Activated CD4-positive, alpha-beta T cell treated with anti-CD3 and anti-CD28 coated beads for 1 hour (primary cell): ENCODE data around the gene ADPRH.

Experiments used
- DNase-seq: peaks from one replicate; pipeline ENCODE4 v3.0.0-alpha.2; 2020

The ADPRH gene

GRCh38 chr3:119598410-119599098 lies 19.3 kb downstream of the ADPRH start:
- DNase-seq: no peak

- DNase-seq: no peak
These were observed 20.4 kb downstream of the ADPRH start for GRCh38 chr3:119599558-119600174.

DNA sequence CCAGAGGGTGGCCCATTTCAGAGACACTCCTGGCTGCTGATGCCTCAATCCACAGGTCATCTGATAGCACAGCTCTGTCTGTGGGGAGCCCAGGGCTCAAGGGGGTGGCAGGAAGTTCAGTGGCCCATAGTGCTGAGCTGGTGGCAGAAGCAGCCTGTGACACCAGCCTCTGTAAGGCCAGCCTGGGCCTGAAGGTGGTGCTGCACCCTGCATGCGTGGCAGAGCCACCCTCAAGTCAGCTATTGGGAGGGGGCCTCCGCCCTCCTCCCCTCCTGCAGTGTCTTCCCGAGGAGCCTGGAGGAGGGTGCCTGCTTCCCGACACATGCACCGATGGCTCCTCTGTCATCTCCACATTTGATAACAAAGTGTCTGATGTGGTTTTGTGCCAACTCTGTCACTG lies 21.4 kb downstream of the ADPRH start:
- DNase-seq: no peak

DNA sequence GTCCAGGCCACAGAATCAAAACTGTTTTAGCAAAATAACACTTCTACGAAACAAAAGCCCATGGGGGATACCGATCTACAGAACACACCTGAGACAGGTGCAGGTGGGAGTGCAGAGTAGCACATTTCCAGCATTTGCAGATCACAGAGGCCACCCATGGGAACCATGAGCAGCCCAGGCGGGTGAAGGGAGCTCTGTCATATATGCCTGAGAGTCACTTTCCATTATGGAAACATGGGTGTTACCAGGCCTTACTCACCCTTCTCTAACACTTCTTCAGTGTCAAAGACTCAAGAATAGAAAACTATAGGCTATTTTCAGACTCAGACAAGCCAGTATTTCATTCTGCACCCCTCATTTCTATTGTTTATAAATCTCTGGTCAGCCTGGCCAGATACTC lies 21.9 kb downstream of the ADPRH start:
- no peak for DNase-seq

DNA sequence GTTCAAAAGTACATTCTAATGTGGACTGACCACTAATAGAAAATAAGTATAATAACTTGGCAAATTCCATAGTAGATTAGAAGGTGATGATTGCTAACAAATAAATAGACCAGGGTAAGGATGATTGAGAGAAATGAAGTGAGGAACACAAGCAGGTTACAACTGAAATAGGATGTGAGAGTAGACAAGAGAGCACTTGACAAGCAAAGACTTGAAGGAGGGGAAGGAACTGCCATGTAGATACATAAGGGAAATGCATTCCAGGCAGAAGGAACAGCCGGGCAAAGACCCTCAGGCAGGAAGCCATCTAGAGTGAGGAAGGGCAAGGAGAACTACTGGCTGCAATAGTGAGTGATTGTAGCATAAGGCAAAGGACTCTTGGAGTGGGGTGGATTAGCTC lies 23.4 kb downstream of the ADPRH start:
- no peak for DNase-seq

DNA sequence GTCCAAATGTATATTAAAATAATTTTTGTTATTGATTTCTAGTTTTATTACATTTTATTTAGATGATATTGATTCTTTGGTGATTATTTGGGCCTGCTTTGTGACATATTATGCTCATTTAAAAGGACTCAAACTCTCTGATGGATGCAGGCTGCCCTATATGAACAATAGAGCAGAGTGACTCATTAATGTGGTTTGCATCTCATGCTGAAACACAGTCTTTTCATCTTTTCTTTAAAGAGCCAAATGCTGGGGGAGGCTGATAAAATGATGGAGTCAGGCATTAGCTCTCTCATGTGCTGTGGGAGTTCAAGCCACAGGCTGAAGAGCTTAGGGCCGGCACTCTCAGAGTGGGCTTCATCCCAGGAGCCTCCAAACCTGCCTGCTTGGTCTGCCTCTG lies 25.6 kb downstream of the ADPRH start:
- no peak for DNase-seq

DNA sequence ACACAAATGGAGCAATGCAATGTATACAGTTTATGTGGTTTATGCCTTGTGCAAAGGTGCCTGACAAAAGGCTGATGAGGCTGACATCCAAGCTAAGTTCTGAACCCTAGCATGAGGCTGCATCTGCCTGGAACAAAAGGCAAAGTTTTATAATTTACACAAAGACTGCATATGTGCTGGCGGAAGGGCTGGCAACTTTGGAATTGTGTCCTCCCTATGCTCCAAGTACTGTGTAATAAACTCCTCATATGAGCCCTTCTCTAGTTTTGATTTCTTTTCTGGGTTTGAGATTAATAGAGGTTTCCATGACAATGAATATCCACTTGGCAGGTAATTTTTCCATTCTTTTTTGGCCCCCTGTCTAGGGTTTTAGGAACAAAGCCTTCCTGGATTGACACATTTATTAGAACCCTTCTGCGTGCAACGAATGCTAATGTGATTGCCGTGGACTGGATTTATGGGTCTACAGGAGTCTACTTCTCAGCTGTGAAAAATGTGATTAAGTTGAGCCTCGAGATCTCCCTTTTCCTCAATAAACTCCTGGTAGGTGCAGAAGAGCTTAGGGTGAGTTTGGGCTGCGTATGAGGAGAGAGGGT lies 29.2 kb downstream of the ADPRH start:
- DNase-seq: no peak

GRCh38 chr3:119609301-119609700 lies 30.0 kb downstream of the ADPRH start:
- no peak for DNase-seq

GRCh38 chr3:119611664-119612063 lies 32.4 kb downstream of the ADPRH start:
- DNase-seq: no peak

- no peak for DNase-seq
These were observed 33.9 kb downstream of the ADPRH start for GRCh38 chr3:119613201-119613600.

GRCh38 chr3:119613872-119614271 lies 34.6 kb downstream of the ADPRH start:
- no peak for DNase-seq

DNA sequence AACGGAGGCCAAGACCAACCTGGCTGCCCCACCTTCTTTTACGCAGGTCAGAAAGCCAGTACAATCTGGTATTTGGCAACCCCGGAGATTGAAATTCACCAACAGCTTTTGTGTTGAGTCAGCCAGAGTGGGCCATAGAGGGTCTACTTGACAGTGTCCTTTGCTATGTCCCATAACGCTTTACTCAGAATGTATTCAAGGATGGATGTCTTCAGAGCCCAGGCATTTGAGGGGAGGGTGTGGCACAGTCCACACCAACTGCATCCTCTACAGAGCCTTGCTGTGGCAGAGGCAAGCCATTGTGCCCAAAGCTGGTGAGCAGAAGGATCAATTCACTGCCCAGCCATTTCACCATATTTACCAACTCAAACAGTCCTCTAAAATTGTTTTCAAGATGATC lies 36.8 kb downstream of the ADPRH start:
- no peak for DNase-seq

GRCh38 chr3:119619094-119619493 lies 39.8 kb downstream of the ADPRH start:
- DNase-seq: no peak

- no peak for DNase-seq
These were observed 41.6 kb downstream of the ADPRH start for GRCh38 chr3:119620899-119621298.

DNA sequence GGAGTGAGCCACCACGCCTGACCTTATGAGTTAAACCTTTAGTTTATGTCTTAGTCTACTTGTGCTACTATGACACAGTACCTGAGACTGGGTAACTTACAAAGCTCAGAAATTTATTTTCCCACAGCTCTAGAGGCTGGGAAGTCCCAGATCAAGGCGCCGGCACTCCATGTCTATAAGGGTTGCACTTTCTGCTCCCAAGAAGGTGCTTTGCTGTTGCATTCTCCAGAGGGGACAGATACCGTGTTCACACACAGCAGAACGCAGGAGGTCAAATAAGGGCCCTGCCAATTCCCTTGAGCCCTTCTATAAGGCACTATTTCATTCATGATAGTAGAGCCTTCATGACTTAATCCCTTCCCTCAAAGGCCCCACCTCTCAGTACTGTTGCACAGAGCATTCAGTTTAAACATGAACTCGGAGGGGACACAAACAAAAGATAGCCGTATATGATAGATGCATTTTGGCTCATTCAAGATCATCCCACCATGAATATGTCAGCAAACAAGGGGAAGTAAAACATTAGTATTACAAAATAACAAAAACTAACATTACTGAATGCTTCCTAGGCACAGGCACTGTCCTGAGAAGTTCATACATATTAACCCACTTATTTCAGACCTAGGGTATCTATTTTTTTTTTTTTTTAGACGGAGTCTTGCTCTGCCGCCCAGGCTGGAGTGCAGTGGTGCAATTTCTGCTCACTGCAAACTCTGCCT lies 44.9 kb downstream of the ADPRH start:
- DNase-seq: no peak

DNA sequence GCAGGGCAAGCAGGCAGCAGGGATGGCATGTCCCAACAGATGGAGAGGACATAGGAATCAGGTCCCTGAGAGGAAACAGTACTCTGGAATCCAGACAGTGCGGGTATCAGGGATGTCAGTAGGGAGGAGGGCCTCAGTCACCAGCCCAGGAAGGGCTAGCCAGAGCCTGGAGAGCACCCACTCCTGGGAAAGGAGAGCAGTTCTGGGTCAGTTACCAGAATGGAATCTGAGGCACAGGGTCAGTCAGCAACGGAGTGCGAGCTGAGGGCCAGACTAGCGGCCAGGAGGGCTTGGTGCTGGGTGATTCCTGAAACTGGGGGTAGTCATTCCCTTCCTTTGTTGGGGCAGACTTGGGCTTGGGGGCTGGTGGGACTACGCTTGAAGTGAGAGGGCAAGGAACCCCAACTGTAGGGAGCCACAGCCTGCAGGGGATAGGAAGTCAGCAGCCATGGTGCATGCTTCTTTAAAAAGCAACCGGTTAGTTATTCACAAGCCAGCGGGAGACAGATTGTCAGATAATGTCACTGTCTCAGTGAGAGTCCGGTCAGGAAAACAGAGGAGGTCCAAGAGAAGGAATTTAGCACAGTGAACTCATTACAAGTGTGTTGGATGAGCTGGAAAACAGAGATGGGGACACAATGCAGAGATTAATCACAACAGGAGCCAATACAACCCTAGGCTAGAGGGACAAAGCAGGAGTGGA lies 46.3 kb downstream of the ADPRH start:
- no peak for DNase-seq

- no peak for DNase-seq
These were observed 46.9 kb downstream of the ADPRH start for GRCh38 chr3:119626196-119626595.

- no peak for DNase-seq
These were observed 48.2 kb downstream of the ADPRH start for GRCh38 chr3:119627461-119627860.

DNA sequence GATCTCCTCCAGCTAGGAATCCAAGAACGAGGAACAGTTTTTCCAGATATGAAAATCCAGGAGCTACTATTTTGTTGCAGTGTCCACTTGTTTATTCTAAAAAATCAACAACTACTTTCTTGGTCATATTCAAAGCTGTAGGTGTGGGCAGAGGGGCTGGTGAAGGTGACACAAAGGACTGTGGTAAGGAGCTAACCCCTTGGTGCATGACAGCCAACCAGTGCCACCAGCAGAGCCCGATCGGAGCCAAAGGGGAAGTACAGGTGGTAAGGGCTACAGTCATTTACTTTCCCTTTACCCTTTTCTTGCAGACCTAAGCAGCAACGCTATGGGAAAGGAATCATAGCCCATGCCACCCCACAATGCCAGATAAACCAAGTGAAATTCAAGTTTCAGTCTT lies 49.1 kb downstream of the ADPRH start:
- no peak for DNase-seq

DNA sequence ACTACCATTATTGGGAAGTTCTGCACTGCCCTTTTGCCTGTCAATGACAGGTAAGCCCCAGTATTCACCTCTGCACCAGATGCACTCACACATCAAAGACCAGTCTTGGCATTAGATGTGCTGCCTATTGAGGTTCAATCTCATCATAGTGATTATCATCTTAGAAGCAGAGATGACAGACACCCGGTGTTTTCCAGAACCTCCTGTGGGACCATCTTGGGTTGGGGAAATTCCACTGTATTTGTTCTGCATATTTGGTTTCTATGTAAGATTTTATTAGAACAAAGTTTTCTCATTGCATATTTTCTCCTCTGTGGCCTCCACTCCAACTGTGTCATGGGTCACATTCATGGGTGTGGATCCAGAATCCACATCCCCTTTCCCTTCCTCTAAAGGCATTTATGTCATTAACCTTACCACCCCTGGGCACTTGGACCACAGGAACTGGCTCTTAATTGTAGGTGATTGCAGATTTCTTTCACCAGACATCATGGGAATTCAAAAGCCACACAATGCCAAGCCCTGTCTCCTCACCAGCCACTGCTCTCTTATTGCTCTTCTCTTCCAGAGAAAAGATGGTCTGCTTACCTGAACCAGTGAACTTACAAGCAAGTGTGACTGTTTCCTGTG lies 49.6 kb downstream of the ADPRH start:
- DNase-seq: no peak

- no peak for DNase-seq
These were observed 51.0 kb downstream of the ADPRH start for GRCh38 chr3:119630128-119630879.

DNA sequence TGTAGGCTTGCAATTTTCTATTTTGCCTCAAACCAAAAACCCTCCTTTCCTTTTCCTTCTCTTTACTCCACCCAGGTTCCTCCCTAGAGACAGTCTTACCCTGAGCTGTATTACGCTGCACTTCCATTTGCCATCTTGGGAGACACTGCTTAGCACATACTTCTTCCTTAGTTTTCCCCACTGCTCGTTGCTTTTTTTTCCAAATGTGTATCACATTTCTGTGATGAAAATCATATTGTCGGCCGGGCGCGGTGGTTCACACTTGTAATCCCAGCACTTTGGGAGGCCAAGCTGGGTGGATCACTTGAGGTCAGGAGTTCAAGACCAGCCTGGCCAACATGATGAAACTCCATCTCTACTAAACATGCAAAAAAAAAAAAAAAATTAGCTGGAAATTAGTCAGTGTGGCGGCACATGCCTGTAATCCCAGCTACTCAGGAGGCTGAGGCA lies 51.6 kb downstream of the ADPRH start:
- DNase-seq: no peak
